Measurements from ENCODE around the gene HOXA11.

HOXA11 gene

GRCh38 chr7:27158436-27159265, 26.4 kb downstream of the HOXA11 start:
- DNase-seq (ENCODE audit: low read depth in 3 of 3), result no peak

DNA sequence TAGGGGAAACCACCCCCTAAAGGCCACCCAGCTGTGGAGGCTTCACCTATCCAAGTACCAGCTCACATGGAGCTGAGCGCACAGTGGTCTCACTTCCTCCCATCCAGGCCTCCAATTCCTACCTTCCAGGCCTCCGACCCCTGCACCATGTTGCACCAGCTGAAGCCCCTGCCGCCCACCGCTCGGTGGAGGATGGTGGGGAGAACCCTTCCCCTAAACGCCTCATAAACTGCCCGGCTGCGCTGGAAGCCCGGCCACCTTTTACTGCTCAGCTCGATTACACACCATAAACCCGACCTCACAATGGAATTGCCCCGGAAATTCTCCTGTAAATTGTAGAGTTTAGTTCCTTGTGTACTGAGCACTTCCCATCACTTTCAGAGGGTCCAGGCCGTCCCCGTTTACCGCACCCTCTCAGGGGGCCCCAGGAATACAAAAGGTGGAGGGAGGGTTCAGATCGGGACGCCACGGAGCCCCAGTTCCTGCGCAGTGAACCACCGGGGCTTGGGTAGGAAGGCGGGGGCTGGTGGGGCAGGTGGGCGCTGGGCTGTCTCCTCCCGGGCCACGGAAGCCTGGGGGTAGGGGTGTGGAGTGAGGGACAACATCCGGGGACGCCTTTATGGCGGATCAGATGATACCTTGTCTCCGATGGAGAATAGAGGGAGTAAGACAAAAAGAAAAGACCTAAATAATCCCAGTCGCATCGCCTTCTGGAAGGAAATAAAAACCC, 27.2 kb downstream of the HOXA11 start:
- DNase-seq (ENCODE audit: low read depth in 3 of 3), result no peak

DNA sequence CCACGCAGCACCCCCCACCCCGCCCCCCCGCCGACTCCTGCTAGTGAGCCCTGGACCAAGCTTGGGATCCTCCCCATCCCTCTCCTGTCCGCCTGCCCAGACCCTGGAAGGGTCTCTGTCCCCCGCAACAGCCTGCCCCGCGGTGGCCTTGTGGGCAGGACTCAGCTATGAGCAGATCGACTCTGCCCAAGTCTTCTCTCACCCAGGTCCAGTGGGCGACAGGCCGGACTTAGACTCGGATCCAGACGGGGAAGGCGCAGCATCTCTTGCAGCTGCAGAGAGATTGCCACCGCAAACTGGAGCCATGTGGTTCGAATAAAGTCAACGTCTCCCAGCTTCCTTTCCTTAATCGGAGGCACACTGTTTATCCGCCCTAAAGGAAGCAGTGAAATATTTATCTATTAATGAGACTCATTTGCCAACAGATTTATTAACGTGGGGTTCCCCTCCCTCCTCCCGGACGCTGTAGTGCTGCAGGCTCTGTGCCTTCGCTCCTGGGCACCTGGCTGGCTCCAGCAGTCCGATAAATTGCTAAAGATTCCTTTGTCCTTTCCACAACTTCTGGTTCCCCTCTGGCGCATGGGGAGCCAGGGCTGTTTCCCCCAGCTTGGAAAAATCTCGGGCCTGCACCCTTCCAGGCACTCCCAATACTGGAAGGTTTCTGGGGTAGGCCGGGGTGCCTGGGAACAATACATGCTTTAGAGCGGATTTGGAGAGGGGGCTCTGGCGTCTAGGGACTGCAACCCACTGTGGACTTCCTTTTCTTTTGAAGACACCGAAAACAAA, 27.9 kb downstream of the HOXA11 start:
- no peak for DNase-seq (ENCODE audit: low read depth in 3 of 3)

- DNase-seq (ENCODE audit: low read depth in 3 of 3), result no peak
These were observed 28.5 kb downstream of the HOXA11 start, which contains the start of gene HOXA7 for GRCh38 chr7:27156508-27156898. Gene HOXA7, minus strand, starts transcription at chr7:27156675. Its CDS starts 130 bp downstream, at chr7:27156545.

- no peak for DNase-seq (ENCODE audit: low read depth in 3 of 3)
These were observed 29.1 kb downstream of the HOXA11 start for GRCh38 chr7:27155816-27156507.

- no peak for DNase-seq (ENCODE audit: low read depth in 3 of 3)
These were observed 29.9 kb downstream of the HOXA11 start for GRCh38 chr7:27154901-27155815.

- DNase-seq (ENCODE audit: low read depth in 3 of 3), result no peak
These were observed 30.7 kb downstream of the HOXA11 start for GRCh38 chr7:27154369-27154768.

GRCh38 chr7:27153526-27153925, 31.5 kb downstream of the HOXA11 start:
- DNase-seq (ENCODE audit: low read depth in 3 of 3), result no peak

GRCh38 chr7:27152816-27153442, 32.1 kb downstream of the HOXA11 start:
- no peak for DNase-seq (ENCODE audit: low read depth in 3 of 3)

DNA sequence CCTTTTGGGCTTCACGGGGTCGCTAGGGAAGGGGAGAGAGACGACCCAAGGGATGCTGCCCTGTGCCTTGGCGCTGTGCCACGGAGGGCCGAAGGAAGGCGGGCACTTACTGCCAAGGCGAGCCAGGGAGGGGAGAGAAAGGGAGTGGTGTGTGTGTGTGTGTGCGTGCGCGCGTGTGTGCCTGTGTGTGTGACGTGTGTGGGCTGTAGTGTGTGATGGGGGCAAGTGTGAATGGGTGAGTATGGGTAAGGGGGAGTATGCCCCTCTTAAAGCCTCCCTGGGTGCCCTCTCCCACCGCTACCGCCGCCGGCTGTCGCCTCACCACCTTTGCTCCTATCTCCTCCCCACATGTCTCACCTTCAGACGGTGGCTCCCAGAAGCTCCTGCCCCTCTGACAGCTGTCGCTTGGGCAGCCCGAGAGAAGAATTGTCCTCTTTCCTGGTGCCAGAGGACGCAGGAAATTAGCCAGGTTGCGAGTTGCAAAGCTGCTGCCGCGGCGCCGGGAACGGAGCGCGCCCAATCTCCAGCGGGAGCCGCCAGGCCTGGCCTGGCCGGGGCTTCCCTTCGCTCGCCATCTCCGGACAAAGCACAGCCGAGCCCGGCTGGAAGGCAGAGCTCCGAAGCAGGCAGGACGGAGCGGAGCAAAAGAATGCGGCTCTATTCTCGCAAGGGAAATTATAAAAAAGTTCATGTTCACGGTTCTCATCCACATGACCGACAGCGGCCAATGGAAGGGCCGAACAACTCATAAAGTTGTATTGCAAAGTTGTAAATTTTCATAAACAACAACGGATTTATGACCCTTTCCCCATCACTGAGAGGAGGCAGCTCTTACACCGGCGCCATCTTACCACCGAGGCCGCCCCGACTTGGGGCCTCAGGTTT, 32.9 kb downstream of the HOXA11 start, which contains the start of gene HOXA3:
Gene HOXA3, minus strand, starts transcription at position 653 of the 885 bp plus-strand sequence. CDS start 41,943 bp downstream, outside the sequence.
- DNase-seq (ENCODE audit: low read depth in 3 of 3), result no peak

DNA sequence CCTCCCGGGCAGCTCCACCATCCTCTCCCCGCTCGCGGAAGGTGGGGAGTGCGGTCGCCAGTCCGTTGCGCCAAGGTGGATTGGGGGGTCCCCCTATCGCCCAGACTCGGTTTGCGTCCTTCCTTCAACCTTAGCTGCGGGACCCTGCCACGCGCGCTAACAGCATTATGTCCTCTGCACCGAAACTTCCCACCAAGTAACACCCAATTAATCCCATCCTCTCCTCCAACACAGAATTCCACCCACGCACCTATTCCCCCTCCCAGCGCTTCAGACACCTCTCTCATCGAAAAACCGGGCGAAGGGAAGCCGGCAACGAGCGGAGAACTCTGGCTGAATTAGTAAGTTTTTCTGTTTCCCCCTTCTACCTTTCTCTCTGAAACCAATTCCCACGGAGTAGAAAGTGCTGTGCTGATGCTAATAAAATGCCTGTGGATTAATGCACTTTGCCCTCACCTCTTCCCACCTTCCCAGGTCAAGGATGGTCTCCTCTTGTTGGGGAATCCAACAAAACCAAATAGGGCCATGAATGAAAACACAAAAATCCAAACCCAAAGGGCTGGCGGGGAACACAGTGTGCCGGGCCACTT, 33.6 kb downstream of the HOXA11 start:
- no peak for DNase-seq (ENCODE audit: low read depth in 3 of 3)

GRCh38 chr7:27150568-27151340, 34.3 kb downstream of the HOXA11 start:
- peak; percentile 38 to 52 (median 43) for DNase-seq (ENCODE audit: low read depth in 3 of 3)

- no peak for DNase-seq (ENCODE audit: low read depth in 3 of 3)
These were observed 35.0 kb downstream of the HOXA11 start for GRCh38 chr7:27149842-27150567.

GRCh38 chr7:27148756-27149641, 36.0 kb downstream of the HOXA11 start:
- DNase-seq (ENCODE audit: low read depth in 3 of 3), result no peak

- no peak for DNase-seq (ENCODE audit: low read depth in 3 of 3)
These were observed 36.8 kb downstream of the HOXA11 start for GRCh38 chr7:27148031-27148755.

Measured in stimulated activated CD4-positive, alpha-beta T cell treated with anti-CD3 and anti-CD28 coated beads, TNF-alpha, amount 100 ng/mL, for 48 hours (primary cell).